Panc1 (cell line): ENCODE measurements around the gene FBXL12. TPM values are rescaled to one million over a fixed set of nuclear protein-coding genes. Genes with fewer than 3 reads are reported as not detected.
"Not testable (repeated sequence)": the region's sequence is repeated elsewhere in the genome, so short reads cannot be mapped to it uniquely, and the experiment has no call there.

Experiments
- ATAC-seq: fragments of 200-7000 bp; cut with Tn5 transposase; 2 replicates; pipeline ENCODE4 v1.9.1; 2020; ENCODE audit warnings: mild to moderate bottlenecking, moderate library complexity
- BruUV-seq: library from RNA; stranded (reverse); fragments of 400-500 nt; replicated peaks from 2 replicates; lab custom pipeline; 2021; lab: Mats Ljungman, UMichigan
- CTCF ChIA-PET: fragments of 300-600 bp; sonication (Branson Sonifier 250); formaldehyde crosslinking; loops from one replicate; lab custom pipeline; 2022; ENCODE audit warnings: antibody characterized with exemption; lab: Charles Lee
- POLR2A ChIA-PET: fragments of 300-600 bp; sonication (Branson Sonifier 250); formaldehyde crosslinking; loops from one replicate; lab custom pipeline; 2022; ENCODE audit warnings: antibody characterized with exemption; lab: Charles Lee
- DNase-seq: peaks from one replicate; pipeline ENCODE4 v3.0.0-alpha.2; 2010; ENCODE audit warnings: low read depth, low spot score
- H3K27ac ChIP-seq: 2 replicates; pipeline ENCODE4 v1.5.1; 2011; ENCODE audit warnings: mild to moderate bottlenecking, low read length, inconsistent platforms
- H3K27me3 ChIP-seq: fragments of 200-500 bp; sonication (Bioruptor generic); 2 replicates; pipeline ENCODE4 v1.6.0; 2014; ENCODE audit warnings: low read length, inconsistent platforms; ENCODE audit not compliant: control insufficient read depth, insufficient read depth
- H3K36me3 ChIP-seq: fragments of 200-500 bp; sonication (Bioruptor generic); 2 replicates; pipeline ENCODE4 v1.5.1; 2014; ENCODE audit warnings: inconsistent platforms, mild to moderate bottlenecking, low read length, moderate library complexity; ENCODE audit not compliant: control insufficient read depth, insufficient read depth
- H3K4me1 ChIP-seq: 2 replicates; pipeline ENCODE4 v1.5.1; 2011; ENCODE audit warnings: inconsistent platforms, mild to moderate bottlenecking, low read length, moderate library complexity; ENCODE audit not compliant: control insufficient read depth, insufficient read depth
- H3K4me3 ChIP-seq, 2 experiments: 2 replicates each; pipeline ENCODE4 v1.5.1; 2011 to 2012; ENCODE audit warnings: low read depth in 2 of 2, low read length in 2 of 2, mild to moderate bottlenecking in 2 of 2, inconsistent platforms in 1 of 2, moderate library complexity in 1 of 2
- H3K9me3 ChIP-seq: fragments of 200-500 bp; sonication (Bioruptor generic); 2 replicates; pipeline ENCODE4 v1.5.1; 2014; ENCODE audit warnings: low read depth, mild to moderate bottlenecking, inconsistent platforms, low read length, moderate library complexity; ENCODE audit not compliant: control insufficient read depth, insufficient read depth
- CTCF ChIP-seq: fragments of 450-650 bp; IDR thresholded peaks from 2 replicates; pipeline ENCODE4 v1.5.1; 2017; ENCODE audit warnings: mild to moderate bottlenecking
- POLR2AphosphoS5 ChIP-seq: IDR thresholded peaks from 2 replicates; pipeline ENCODE4 v1.6.1; 2012; ENCODE audit warnings: mild to moderate bottlenecking, low read depth, low read length, moderate library complexity
- REST ChIP-seq, 2 experiments: IDR thresholded peaks; 2 replicates each; pipeline ENCODE4 v1.6.1; 2011 to 2012; ENCODE audit warnings: low read depth in 2 of 2, control low read depth in 1 of 2, low read length in 1 of 2, mild to moderate bottlenecking in 1 of 2, moderate library complexity in 1 of 2; ENCODE audit not compliant: insufficient read depth in 1 of 2
- SIN3A ChIP-seq: IDR thresholded peaks from 2 replicates; pipeline ENCODE4 v1.6.1; 2012; ENCODE audit warnings: low read depth, mild to moderate bottlenecking, low read length, moderate library complexity, borderline replicate concordance; ENCODE audit not compliant: insufficient read depth
- TCF7L2 ChIP-seq: IDR thresholded peaks from 2 replicates; pipeline ENCODE4 v1.6.1; 2011; ENCODE audit warnings: mild to moderate bottlenecking, low read depth, low read length, inconsistent platforms
- in situ Hi-C: cut with HindIII; loops from 2 replicates; pipeline ENCODE4 v1.10.0; 2016; ENCODE audit warnings: low sequenced_read_pairs, low pct_unique_long_range_greater_than_20kb
- intact Hi-C: fragments of 100-400 bp; cut with micrococcal nuclease; formaldehyde crosslinking; loops from one replicate; pipeline ENCODE4 v1.10.0; 2022; ENCODE audit not compliant: unreplicated experiment
- total RNA-seq: library from RNA; stranded (reverse); gene quantifications from one replicate; pipeline ENCODE4 v1.2.1, GENCODE V29; 2021; ENCODE audit not compliant: unreplicated experiment

Gene FBXL12
- total RNA-seq, 1 experiment from 2014 or later, result 29.2 TPM

GRCh38 chr19:9788604-9789003 is 30.3 kb downstream of the FBXL12 start:
- H3K4me1 ChIP-seq, ATAC-seq, in situ Hi-C loops, H3K27me3 ChIP-seq, H3K36me3 ChIP-seq, H3K27ac ChIP-seq, BruUV-seq, DNase-seq, intact Hi-C loops, H3K4me3 ChIP-seq, H3K9me3 ChIP-seq: not testable (repeated sequence)
- POLR2A ChIA-PET, result interaction anchor here (0.6 to 0.7 kb wide), 2 partner anchors 20 to 163 kb away, joined by 7 read pairs; partner anchors contain the start of gene ZNF846
- CTCF ChIA-PET, result interaction anchor here (0.9 kb wide), 1 partner anchor 162 kb away, joined by 5 read pairs; no protein-coding TSS in a partner anchor

- CTCF ChIA-PET, result no interaction called here
- H3K4me1 ChIP-seq, result peaks cover 7% of the 10 kb centered on the region; the same call in 1 of the 2 replicates
- no peak for ATAC-seq
- POLR2A ChIA-PET, result no interaction called here
- no peak overlapping the region for H3K27ac ChIP-seq
- no peaks in the 10 kb centered on the region for H3K9me3 ChIP-seq
- H3K27me3 ChIP-seq, result no peaks in the 10 kb centered on the region
- H3K36me3 ChIP-seq, result no peaks in the 10 kb centered on the region
- no TSS peak for BruUV-seq
- no peak overlapping the region for H3K4me3 ChIP-seq
- in situ Hi-C loops, result no loop called here
- TF ChIP-seq CTCF (no peak), POLR2AphosphoS5 (no peak), REST (IDR thresholded peaks at IDR 0.05; ENCODE audit: insufficient read depth in 1 of 2, low read depth in 2 of 2, low read length in 1 of 2) (no peak), TCF7L2 (no peak), SIN3A (no peak)
- no peak for DNase-seq
- intact Hi-C loops, result no loop called here
Observed at GRCh38 chr19:9786819-9787218, 32.1 kb downstream of the FBXL12 start.

GRCh38 chr19:9786342-9786741 is 32.5 kb downstream of the FBXL12 start:
- BruUV-seq, result no TSS peak
- ATAC-seq (no peak), DNase-seq (no peak)
- Histone ChIP-seq H3K36me3 (no peaks in the 10 kb centered on the region), H3K4me3 (peak overlapping the region; percentile 61 to 66), H3K27me3 (no peaks in the 10 kb centered on the region), H3K9me3 (no peaks in the 10 kb centered on the region), H3K27ac (peak overlapping the region; percentile 82), H3K4me1 (peaks cover 7% of the 10 kb centered on the region; the same call in 1 of the 2 replicates)
- no peak for TF ChIP-seq REST (IDR thresholded peaks at IDR 0.05; ENCODE audit: insufficient read depth in 1 of 2, low read depth in 2 of 2, low read length in 1 of 2)
- TF ChIP-seq TCF7L2, result no peak
- TF ChIP-seq POLR2AphosphoS5, result no peak
- no peak for TF ChIP-seq CTCF
- TF ChIP-seq SIN3A, result no peak
- ChIA-PET POLR2A (no interaction called here), CTCF (no interaction called here)
- intact Hi-C loops (no loop called here), in situ Hi-C loops (no loop called here)
